GM21528 (cell line): Measurements from ENCODE around the gene ZNF775.

Experiments
- ATAC-seq: cut with Tn5 transposase; IDR thresholded peaks from one replicate; pipeline ENCODE4 v1.9.1; 2021; ENCODE audit warnings: mild to moderate bottlenecking, moderate library complexity; ENCODE audit not compliant: unreplicated experiment, low FRiP score

Gene ZNF775

DNA sequence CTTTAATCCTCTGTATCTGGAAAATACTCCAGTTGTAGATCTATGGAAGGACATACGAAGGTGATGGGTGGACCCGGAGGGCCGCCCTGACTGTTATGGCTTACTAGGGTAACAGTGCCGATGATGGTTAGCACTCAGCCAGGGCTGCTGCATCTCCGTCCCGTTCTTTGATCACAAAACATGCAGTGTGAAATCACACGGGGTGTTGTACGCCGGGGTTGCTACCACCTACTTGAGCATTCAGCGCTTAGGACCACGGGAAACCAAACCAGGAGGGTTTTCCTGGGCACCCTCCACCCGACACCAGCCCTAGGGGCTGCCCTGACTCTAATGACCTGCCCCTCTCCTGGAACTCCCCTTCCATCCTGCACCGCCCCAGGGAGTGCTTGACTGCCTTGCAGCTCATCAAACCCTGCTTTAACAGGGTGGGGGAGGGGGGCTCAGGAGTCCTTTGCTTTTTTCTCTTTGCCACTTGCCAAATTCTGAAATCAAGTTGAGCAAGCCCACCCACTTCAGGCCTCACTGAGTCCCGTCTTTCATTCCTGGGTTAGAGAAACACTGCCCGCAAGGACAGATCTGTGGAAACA is 20.4 kb downstream of the ZNF775 start:
- no peak for ATAC-seq

DNA sequence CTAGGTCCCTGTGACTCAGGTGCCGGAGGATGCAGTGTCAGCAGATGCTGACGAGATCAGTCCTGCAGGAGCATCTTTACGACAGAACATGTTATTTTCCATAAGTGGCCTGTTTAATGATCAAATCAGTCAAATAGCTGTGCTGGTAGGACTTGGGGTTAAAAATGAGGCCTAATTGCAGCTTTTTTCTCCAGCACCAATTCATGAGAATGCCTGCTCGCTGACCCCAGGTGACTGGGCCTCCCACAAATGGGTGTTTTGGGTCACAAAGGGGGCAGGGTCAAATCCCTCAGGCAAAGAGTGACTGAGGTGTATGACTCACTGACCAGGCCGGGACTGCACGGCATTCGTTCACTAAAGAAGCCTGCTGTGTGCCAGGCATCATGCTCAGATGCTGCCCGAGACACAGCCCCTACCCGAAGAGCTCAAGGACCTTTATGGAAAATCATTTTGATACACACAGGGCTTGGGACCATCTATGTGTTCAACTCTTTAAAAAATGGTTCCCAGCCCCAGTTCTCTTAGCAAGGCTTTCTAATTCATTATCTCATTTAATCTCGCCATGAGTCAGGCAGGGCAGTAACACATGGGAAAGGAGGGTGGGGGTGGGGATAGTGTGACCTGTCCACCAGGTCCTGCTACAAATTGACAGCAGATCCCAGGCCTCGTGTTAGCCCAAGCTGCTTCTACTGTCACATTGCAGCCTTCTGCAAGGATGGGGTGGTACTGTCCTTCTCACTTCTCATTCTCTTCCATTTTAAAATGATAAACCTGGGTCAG is 21.1 kb downstream of the ZNF775 start:
- ATAC-seq = no peak

DNA sequence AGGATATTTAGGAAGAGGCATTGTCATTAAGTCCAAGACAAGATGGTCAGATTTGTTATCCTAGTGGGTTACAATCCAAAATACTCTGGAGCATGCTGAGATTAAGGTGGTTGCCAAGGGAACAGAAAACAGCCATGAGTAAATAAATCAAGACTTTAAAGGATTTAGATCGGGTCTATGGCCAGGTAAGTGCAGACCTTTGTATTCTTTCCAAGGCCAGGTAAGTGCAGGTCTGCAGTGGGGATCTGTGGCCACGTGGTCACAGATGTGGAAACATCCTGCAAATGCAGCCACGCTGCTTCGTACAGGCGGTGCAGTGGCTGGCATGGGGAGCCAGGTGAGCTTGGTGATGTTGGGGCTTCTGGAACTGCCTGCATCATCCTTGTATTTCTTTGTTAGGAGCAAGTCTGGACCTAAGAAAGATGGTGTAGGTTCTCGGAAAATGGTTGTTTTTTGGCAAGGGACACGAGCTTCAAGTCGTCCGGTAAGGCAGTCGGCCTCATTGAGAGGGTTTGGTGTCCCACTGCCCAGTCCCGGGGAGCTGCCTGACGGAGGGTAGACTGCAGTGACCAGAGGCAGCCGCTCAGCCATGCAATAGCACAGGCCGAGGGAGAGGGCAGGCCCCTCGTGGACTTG is 21.8 kb downstream of the ZNF775 start:
- no peak for ATAC-seq

DNA sequence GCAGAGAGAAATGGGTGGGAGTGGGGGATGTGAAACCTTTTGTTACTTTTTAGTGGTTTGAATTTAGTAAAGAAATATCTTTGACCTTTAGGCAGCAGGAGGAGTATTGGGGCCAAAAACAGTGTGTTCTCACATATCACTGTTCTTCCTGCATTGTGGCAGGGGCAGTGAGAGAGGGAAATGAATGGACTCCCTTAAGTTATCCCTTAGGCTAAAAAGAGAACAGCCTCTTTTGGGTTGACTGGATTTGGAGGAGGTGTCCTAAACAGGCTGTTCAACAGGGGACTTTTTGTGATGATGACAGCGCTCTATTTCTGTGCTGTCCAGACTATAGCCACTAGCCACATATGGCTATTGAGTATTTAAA is 22.3 kb downstream of the ZNF775 start:
- ATAC-seq = no peak

DNA sequence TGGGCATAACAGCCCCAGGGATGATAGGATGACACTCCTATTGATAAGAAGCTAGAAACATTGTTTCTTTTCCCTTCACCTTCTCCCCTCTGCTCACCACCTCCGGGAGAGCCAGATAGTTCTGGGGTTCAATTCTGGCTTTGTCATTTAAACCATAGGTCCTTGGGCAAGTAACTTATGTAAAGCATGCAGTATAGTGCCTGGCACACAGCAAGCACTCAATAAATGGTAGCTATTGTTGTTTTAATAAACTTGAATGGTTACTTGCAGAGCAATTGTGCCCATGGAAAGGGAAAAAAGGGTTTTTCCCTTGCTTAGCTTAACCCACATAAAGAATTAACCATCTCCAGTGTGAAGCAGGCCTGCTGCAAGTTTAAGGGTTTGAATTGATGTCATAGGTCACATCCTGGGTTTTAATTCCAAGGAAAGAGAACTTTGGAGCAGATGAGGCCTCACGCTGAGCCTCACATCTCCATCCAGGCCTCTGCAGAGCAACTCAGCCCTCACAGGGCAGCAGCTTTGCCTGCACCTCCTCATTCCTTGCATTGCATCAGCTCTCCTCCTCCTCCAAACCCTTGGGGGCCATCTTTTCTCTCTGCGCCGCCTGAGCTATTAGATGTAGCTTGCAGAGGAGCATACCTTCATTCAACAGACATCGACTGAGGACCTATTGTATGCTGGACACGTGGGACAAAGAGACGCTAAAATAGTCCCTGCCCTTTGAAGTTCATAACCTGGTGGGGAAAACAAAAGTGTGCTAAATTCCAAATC is 22.9 kb downstream of the ZNF775 start:
- ATAC-seq = no peak

DNA sequence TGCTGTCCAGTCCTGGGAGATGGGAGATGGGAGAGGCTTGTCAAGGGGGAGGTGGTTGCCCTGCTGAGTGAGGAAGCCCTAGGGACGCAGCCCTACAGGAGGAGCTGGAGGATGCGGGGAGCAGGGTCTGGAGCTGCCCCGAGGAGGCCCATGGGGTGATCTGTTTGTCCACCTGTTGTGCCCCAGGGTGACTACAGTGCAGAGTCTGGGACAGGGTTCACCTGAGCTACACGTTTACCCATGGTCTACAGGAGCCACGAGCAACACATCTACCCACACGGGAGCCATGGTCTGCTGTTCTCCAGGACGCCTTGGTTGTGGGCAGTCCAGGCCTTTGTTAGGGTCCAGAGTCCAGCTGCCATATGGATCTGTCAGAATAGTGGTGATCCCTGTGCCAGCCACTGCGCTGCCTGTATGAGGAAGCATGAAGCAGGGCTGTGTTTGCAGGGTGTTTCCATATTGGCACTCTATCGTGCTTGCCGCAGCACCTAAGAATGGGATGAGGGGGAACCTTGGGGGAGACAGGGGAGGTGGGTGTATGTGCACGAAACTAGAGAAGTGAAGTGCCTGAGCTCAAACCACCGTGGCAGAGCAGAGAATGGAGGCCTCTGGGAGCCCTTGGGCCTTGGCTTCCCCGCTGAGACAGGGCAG is 23.7 kb downstream of the ZNF775 start:
- no peak for ATAC-seq

DNA sequence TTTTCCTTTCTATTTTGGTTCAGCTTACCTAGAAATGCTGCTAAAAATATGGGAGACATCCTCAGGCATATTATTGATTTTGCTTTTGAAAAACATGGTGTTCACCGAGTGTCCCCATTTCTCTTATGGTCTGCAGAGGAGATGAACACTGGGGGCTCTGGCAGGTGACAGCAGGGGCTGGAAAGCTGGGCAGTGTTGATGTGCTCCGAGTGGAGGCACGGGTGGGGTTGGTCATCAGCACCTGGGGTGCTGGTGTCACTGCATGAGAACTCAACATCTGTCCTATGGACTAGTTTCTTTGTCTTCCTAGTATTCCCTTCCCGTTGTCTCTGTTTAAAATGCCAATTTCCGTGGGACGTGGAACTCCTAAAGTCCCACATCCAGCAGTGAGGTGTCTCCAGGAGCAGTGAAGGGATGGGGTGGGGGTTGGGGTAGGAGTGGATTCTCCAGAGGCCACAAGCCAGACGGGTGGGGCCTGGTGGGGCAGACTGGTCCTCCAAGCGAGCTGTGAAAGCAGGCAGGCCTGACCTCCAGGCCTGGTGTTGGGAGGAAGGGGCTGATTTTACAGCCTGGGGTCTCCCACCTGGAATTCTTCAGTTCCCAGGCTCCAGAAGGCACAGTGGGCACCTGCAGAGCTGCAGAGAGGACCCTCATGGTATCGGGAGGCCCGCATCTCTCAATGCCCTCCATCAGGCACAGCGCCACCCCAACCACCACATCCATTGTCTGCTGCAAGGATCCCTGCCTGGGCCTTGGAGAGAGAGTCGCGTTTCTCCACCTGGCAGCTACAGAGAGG is 24.4 kb downstream of the ZNF775 start:
- no peak for ATAC-seq

DNA sequence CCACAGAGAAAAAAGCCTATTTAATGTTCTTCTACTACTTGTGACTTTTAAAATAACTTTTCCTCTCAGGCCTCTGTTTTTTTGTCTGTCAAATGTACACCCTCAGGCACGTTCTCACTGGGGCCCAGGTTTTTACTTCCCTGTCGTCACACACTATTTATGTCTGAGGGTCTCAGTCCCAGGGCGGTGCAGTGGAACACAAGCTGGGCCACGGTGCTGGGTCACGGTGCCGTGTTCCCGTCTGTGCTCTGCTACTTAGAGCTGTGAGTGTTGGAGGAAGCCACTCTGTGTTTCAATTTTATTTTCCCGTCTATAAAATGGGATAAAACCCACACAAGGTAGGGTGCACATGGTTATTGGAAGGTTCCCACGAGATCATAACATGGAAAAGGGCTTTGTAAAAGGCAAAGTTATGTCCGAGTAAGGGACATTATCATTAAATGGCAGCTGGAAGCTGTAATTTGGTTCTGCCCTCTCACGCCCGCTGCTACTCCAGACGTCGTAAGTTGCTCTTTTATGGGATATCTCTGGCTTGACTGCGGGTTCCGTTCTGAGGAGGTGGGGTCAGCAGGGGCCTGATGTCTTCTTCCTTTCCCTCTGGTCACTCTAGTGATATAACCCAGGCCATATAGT is 25.2 kb downstream of the ZNF775 start:
- ATAC-seq = no peak

DNA sequence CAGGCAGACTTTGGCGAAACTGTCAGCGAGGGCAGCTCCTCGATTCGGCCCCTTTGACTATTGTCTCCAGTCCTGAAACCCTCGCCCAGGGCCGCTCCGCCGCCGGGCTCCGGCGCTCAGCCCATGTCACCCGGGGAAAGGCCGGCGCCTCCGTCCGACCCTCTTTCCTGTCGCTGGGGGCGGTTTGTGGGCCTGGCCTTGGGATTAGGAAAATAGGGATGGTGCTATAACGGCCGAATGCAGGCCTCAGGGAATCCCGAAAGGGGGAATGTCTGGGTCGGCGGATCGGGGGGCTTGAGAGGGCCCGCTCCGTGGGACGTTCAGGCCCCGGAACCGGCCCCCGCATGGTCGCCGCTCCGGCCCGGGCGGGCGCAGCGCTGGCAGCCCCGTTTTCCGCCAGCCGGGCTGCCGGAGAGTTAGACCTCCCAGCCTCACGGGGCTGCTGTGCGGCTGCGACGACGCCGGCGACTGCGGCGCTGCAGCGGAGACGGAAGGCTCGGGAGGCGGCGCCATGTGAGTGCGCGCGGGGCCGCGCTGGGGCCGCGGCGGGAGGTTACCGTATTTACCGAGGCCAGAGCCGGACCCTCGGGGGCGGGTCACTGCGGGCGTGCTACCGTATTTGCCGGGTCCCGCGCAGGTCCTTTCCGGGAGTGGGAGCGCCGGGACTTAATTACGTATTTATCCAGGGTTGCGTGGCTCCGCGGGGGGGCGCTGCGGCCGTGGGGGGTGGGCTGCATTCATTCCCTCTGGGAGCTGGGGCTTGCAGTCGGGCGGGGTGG is 25.9 kb downstream of the ZNF775 start:
- ATAC-seq = peak; percentile 42

DNA sequence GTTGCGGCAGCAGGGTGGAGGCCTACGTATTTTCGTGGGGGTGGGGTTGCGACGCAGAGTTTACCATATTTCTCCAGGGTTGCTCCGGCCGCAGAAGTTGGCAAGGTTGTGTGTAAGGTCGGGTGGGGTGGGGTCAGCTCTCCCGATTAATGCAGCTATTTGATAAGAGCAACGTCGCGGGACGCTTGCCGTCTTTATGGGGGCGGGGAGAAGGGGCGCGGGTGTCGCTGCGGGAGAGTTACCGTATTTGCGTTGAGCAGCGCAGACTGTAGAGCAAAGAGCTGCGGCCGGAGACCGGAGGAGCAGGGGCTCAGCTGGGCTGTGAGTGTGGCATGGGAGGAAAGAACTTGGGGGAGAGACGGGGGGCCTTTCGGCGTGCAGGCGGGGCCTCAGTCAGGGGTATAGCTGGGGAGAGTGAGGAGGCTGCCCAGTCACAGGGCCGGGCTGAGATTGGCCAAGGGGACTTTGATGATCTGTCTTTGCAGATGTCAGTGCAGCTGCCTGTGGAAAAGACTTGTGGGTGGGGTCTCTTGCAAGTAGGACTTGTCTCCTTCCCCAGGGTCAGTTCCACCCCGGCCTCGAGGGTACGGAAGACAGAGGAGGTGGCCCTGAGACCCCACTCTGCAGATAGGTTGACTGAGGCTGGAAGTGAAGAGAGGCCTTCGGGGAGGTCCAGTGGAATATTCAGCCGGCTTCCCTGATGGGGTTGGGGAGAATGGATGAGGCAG is 26.6 kb downstream of the ZNF775 start:
- no peak for ATAC-seq

DNA sequence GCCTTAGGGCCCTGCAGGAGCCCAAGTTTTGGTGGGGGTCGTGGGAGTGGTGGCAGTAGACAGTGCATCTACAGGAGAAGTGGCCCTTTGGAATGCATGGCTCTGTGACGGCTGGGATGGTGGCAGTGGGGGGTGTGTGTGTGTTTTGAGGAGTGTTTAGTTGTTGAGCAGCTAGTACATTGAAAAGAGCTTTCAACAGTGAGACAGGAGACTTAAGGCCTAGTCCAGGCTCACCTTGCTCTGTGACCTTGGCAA is 27.1 kb downstream of the ZNF775 start:
- ATAC-seq = no peak

DNA sequence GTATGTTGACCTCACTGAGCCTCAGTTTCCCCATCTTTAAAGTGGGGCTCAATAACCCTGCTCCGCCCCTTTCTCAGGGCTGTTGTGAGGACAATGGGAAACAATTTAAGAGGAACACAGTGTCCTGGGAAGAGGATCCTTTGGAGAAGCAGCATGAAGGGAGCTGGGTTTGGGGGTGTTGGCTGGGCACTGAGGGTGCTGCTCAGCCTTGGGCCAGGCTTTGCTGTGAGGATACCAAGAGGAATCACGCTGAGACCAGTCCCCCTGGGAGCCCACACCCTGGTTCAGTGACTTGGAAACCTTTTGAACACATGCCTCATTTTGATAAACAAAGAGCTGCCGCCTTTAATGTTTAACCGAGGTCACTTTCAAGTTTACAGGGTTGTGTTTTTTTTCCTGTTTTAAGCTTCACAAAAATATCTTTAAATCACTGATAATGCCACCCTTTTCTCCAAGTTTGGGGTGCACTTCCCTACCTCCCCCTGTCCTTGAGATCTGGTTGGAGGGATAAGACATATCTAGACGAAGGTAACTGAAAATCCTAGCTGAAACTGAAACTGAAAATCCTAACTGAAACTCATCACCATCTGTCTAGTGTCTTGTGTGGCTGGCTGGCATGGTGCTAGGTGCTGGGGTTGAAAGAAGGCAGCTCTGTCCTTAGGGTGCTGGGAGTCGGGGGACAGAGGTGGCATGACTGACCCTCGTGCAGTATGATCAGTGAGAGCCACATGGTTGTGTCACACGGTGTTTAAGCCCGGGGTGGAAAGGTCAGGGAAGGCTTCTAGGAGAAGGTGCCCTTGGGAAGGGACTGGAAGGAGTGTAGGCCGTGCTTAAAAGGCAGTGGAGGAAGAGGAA is 27.7 kb downstream of the ZNF775 start:
- peak; percentile 62 for ATAC-seq

DNA sequence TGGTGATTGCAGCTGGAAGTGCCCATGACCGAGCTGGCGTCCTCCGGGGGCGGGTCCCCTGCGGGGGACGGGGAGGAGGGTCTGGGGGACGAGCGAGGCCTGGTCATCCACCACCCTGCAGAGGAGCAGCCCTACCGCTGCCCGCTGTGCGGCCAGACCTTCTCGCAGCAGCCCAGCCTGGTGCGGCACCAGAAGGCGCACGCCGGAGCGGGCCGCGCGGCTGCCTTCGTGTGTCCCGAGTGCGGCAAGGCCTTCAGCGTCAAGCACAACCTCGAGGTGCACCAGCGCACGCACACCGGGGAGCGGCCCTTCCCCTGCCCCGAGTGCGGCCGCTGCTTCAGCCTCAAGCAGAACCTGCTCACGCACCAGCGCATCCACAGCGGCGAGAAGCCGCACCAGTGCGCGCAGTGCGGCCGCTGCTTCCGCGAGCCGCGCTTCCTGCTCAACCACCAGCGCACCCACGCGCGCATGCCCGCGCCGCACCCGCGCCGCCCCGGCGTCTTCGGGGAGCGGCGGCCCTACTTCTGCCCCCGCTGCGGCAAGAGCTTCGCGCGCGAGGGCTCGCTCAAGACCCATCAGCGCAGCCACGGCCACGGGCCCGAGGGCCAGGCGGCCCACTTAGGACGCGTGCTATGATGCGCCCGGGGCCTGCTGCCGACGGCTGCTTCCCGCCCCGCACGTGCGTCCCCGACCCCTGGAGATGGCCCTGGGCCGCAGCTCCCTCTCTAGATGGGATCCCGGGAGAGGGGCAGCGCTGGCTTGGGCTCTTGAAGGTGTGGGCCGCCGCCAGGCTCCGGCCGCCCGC is 28.7 kb downstream of the ZNF775 start:
- no peak for ATAC-seq

DNA sequence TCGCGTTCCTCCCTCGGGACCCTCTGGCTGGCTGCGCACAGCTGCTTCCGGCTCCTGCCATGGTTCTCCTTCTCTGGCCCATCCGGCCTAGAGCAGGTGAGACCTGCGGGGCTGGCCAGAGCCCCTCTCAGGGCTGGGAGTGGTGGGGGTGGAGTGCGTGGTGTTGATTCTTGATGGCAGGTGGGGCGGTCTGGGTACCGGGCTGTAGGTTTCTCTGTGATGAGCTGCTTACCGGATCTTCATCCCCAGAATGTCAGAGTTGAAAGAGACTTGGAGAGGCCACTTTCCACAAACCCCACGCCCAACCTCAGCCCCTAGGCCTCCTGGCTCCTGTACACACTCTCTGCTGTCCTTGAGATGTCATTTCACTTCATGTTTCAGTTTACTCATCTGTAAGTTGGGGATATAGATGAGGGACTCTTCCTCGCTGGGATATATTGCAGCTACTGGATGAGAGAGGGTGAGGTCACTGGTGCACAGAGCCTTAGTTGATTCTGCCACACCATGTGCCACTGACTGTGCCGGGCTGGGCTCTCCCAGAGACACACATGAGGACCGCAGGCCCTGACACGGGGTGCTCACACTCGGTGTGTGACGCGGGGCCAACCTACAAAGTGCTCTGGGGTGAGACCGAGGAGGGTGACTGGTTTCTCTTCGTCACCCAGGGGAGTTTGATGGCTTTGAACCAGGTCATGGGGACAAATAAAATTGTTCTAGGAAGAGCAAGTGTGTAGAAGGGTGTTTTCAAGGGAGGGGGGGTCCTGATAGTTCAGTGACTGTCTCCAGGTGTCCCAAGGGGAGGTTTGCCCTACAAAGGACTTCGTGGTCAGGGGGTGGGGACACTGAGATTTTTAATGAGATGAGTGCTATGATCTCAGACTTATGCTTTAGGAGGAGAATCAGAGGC is 29.5 kb downstream of the ZNF775 start:
- no peak for ATAC-seq

DNA sequence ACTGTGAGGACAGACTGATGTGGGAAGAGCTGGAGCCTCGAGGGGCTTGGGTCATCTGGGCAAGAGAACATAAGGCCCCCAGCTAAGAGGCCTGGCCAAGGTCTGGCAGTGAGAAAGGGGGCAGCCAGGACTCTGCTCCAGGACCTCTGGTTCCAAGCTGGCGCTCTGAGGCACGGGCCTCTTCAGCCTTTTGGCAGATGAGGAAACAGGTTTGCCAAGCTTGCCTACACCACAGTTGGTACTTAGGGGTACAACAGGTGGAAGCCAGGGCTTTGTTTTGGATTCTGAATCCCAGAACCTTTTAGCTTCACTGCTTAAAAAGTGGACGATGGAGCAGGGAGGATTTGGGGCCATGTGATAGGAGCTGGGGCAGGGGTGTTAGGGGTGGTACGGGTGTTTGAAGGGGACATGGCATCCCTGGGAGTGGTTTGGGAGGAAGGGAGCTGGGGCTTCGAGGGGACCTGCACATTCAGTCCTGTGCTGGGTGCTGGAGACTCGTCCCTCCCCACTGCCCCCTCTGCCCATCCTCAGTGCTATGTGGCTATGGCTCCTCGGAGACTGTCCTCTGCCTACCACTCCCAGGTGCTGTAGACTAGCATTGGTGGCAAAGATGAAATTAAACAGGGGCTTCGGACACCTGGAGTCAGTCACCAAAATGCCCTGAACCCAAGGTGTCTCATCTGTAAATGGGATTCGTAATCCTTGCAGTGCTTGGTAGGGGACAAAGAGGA is 30.3 kb downstream of the ZNF775 start:
- no peak for ATAC-seq
